Measurements from ENCODE around the gene THOC6. TPM values are rescaled to one million over a fixed set of nuclear protein-coding genes. Genes with fewer than 3 reads are reported as not detected.

The THOC6 gene
- total RNA-seq, 1 experiment from 2014 or later: 68.2 TPM

DNA sequence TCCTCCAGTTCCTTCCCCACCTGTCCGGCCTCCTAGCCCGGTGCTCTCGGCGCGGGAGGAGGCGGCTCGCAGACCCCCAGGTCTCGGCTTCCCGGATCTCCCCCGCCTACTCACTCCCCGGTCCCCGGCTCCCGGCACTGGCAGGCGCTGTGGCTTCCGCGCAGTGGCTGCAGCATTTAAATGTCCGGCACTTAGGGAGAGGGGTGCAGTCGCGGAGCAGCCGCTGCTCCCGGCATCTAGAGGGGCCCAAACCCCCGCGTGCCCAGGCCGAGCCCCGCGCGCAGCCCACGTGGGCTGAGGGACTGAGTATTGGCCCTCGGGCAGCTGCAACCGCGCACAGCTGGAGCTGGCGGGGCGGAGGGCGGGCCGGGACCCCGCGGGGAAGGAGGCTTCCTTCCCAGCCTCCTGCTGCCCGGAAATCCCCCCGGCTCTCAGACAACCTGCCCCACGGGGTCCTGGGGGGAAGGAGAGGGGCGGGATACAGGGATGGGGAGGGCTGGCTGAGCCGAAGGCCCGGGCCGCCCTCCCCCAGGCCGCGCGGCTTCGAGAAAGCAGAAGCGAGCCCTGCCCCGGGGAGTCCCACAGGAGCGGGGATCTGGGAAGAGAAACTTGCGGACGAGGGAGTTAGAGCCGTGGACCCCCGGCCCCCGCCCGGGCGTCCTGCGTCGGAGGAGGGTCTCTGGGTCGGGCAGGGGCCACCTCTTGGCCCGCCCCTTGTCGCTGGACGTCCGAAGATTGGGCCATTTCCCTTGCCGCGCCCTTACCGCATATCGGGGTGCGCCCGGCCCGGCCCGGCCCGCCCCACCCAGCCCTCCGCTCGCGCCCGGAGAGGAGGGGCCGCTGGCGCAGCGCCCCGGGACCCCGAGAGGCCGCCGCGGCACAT, 22.2 kb downstream of the THOC6 start, which contains the start of gene MMP25:
TSS of gene MMP25 (plus strand) at position 804 of the 883 bp plus-strand sequence. CDS start 357 bp downstream, outside the sequence.
- Mint-ChIP-seq H3K27me3 (ENCODE audit: low read depth) (peaks cover 65% of the 10 kb centered on the region), H3K9me3 (peaks cover 0 to 3% of the 10 kb centered on the region in 2 experiments; a peak in 2 of 5 replicates), H3K4me3 (peak within 1 kb of the TSS; percentile 79 to 91), H3K4me1 (peaks cover 3 to 12% of the 10 kb centered on the region in 2 experiments; a peak in 3 of 4 replicates), H3K27ac (peak within 1 kb of the TSS in 1 of 3 experiments; percentile 52; a peak in 1 of 7 replicates), H3K36me3 (ENCODE audit: insufficient read depth in 1 of 3, low read depth in 3 of 3) (peaks cover 5 to 20% (median 20%) of the 10 kb centered on the region in 3 experiments)
- no peaks in the 10 kb centered on the region for H3K79me2 ChIP-seq (ENCODE audit: insufficient read depth, low read length)
- H3K23me2 ChIP-seq (ENCODE audit: insufficient read length, low read depth, low read length, poor library complexity, severe bottlenecking): peaks cover 20% of the 10 kb centered on the region
- peak within 1 kb of the TSS; percentile 83 for H3K18ac ChIP-seq (ENCODE audit: insufficient read length, low read depth, low read length)
- peak within 1 kb of the TSS; percentile 88 for H3K9ac ChIP-seq (ENCODE audit: extremely low read depth, insufficient read length, low read length)
- no peak within 1 kb of the TSS for H3T11ph ChIP-seq (ENCODE audit: low read length)
- no peak within 1 kb of the TSS for H3K27ac ChIP-seq (ENCODE audit: insufficient read length, low read depth, low read length)
- no peak within 1 kb of the TSS for H2BK5ac ChIP-seq (ENCODE audit: insufficient read length, low read length)
- H3K4ac ChIP-seq (ENCODE audit: low read depth, low read length): no peak within 1 kb of the TSS
- no peak within 1 kb of the TSS for H2BK12ac ChIP-seq (ENCODE audit: insufficient read length, low read depth, low read length)
- H3K9me3 ChIP-seq (ENCODE audit: control insufficient read depth, low read depth, low read length): no peaks in the 10 kb centered on the region
- H3K27me3 ChIP-seq (ENCODE audit: insufficient read depth, low read length): no peaks in the 10 kb centered on the region
- no peaks in the 10 kb centered on the region for H3K4me1 ChIP-seq (ENCODE audit: insufficient read depth, low read length)
- DNase-seq: peak; percentile 66
- peak within 1 kb of the TSS; percentile 78 for H3K14ac ChIP-seq (ENCODE audit: insufficient read depth, low read length)
- no peak within 1 kb of the TSS for H4K8ac ChIP-seq (replicated peaks; ENCODE audit: insufficient read length, low read depth, low read length)
- no peak within 1 kb of the TSS for H2AK5ac ChIP-seq (ENCODE audit: insufficient read length, low read length)
- no peak within 1 kb of the TSS for H2BK120ac ChIP-seq (ENCODE audit: low read depth, low read length, poor library complexity, severe bottlenecking)
- TF ChIP-seq, protein P1, sequence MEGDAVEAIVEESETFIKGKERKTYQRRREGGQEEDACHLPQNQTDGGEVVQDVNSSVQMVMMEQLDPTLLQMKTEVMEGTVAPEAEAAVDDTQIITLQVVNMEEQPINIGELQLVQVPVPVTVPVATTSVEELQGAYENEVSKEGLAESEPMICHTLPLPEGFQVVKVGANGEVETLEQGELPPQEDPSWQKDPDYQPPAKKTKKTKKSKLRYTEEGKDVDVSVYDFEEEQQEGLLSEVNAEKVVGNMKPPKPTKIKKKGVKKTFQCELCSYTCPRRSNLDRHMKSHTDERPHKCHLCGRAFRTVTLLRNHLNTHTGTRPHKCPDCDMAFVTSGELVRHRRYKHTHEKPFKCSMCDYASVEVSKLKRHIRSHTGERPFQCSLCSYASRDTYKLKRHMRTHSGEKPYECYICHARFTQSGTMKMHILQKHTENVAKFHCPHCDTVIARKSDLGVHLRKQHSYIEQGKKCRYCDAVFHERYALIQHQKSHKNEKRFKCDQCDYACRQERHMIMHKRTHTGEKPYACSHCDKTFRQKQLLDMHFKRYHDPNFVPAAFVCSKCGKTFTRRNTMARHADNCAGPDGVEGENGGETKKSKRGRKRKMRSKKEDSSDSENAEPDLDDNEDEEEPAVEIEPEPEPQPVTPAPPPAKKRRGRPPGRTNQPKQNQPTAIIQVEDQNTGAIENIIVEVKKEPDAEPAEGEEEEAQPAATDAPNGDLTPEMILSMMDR (conservative IDR thresholded peaks at IDR 0.05): no peak
- WGBS (ENCODE audit: extremely low coverage, insufficient read length, low lambda C conversion rate): no CpG with 5 or more reads among the region's 86 CpGs
- H4K91ac ChIP-seq (ENCODE audit: insufficient read length, low read depth, low read length): no peak within 1 kb of the TSS
- H2AFZ ChIP-seq (ENCODE audit: low read length): no peak within 1 kb of the TSS
- no peak within 1 kb of the TSS for H2BK15ac ChIP-seq (ENCODE audit: low read depth, low read length)
- H3K56ac ChIP-seq (ENCODE audit: insufficient read length, low read depth, low read length): no peak within 1 kb of the TSS
- no peaks in the 10 kb centered on the region for H3K79me1 ChIP-seq (ENCODE audit: insufficient read depth, low read depth, low read length, poor library complexity, severe bottlenecking)
- H4K20me1 ChIP-seq (ENCODE audit: control insufficient read depth, insufficient read depth, insufficient read length): no peaks in the 10 kb centered on the region
- H2BK20ac ChIP-seq (ENCODE audit: low read depth, low read length, poor library complexity, severe bottlenecking): no peak within 1 kb of the TSS
- no peak within 1 kb of the TSS for H4K5ac ChIP-seq (ENCODE audit: insufficient read length, low read depth, low read length)
- H3K23ac ChIP-seq (ENCODE audit: insufficient read length, low read depth, low read length): no peak within 1 kb of the TSS
- H3K4me2 ChIP-seq (ENCODE audit: insufficient read depth, insufficient read length, low read length): peak within 1 kb of the TSS; percentile 87

All from H9 (cell line).